ENCODE results near the gene ASIC5.

ASIC5 gene

GRCh38 chr4:155879767-155880166, 13.7 kb upstream of the ASIC5 start:
- no peak for DNase-seq

- no peak for DNase-seq
These were observed 12.5 kb upstream of the ASIC5 start for GRCh38 chr4:155878611-155879010.

GRCh38 chr4:155877971-155878370, 11.9 kb upstream of the ASIC5 start:
- no peak for DNase-seq

- DNase-seq: no peak
These were observed 9.8 kb upstream of the ASIC5 start for GRCh38 chr4:155875878-155876277.

DNA sequence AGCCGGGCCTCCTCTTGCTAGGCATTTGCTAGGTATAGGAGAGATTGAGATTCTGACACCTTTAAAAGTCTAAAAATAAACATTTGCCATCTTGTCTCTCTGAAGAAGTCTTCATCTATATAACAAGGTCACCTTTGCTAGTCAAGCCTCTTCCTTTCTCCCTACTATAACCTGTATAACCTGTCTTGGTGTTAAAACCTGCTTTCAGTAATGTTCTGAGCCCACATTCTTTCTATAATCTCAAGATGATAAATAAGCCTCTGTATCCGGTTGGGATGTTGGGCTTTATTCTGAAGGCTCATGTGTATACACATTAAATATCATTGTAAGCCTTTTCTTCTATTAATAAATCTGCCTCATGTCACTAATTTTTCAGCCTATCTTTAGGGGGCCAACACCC, 10.2 kb downstream of the ASIC5 start:
- no peak for DNase-seq

GRCh38 chr4:155854582-155855226, 11.4 kb downstream of the ASIC5 start:
- DNase-seq: no peak

DNA sequence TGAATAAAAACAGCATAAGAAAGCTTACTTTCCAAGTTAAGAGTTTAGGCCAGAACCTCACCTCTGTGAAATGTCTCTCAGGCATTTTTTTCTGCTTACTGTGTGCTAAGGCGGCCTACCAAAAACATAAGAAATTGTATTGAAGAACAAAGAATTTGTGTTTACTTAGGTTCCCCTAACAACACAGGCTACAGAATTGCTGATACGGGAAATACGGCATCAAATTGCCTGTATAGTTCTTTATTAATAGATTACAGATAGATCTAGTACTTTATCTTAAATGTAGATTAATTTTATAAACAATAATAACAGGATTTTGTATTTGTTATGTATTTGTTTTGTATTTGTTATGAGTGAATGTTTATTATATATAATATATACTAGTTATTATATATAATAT, 12.9 kb downstream of the ASIC5 start:
- DNase-seq: no peak

DNA sequence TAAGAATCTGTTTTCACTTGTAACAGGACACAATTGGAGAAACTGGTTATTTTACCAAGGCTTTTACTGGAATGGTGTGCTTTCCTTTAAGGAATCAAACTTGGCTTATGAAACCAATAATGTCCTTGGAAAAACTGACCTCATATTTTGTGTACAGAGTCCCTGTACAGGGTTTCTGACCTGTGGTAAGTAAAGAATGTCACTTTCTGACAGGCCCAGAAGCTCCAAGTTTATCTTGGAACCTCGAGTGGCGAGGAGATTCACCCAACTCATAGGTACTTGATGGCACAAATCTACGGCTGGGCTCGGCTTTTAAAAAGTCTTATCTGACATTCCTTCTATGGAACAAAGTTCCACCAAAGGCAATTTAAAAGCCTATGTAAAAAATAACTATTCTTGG, 17.0 kb downstream of the ASIC5 start:
- DNase-seq: no peak

GRCh38 chr4:155846929-155847328, 19.1 kb downstream of the ASIC5 start:
- no peak for DNase-seq

- no peak for DNase-seq
These were observed 24.0 kb downstream of the ASIC5 start for GRCh38 chr4:155842080-155842479.

- DNase-seq: no peak
These were observed 28.8 kb downstream of the ASIC5 start for GRCh38 chr4:155837203-155837796.

- no peak for DNase-seq
These were observed 33.4 kb downstream of the ASIC5 start for GRCh38 chr4:155832664-155833063.

GRCh38 chr4:155828628-155829027, 37.4 kb downstream of the ASIC5 start:
- DNase-seq: no peak

DNA sequence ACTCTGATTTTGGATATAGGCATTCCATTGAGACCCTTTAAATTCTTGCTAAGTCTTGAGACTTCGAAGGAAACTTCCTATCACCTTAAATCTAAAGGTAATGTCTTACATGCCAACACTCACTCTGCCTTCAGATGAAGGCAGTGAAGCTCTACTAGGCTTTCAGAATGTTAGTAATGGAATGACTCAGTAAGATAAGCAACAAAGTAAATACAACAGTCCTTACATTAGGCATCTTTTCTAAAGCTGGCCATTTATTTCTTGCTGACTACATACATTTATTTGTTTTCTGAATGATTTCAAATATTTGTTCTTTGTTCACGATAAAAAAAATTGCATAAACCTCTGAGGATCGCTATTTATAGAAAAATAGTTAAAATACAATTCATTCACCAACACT, 43.5 kb downstream of the ASIC5 start:
- DNase-seq: no peak

DNA sequence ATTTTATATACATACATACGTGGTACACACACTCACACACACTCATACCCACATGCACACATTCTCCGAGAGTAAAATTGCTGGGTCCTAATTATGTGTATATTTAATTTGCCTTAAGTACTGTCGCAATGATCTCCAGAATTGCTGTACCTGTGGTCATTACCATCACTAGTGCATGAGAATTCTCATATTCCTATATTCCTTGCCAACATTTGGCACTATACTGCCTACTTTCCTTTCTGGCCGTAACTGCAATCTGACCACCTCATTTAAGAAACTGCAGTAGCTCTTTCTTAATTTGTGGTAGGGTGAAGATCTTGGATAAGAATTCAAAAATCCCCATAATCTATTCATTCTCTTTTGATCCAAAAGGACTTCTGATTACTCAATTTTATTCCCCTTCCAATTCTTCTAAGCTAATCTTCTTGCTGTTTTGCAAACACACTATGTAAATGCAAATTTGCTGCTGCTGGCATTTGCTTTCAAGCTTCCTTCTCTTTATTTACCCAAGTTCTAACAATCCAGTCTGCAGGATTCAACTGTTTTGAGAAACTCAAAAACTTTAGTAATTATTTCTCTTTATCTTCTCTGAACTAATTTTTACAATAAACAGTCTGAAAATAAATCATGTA, 45.1 kb downstream of the ASIC5 start:
- no peak for DNase-seq

DNA sequence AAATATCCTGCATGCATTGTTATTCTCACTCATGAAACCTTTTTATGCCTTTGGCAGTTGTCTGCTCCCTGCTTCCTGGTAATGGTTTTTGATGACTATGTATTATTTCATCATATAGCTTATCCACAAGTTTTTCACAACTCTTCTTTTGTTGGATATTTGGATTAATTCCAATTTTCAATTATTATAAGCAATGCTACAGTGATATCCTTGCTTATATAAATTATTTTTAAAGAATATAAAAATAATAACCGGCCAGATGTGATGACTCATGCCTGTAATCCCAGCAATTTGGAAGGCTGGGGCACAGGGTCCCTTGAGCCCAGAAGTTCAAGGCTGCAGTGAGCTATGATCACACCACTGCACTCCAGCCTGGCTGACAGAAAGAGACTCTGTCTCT, 47.0 kb downstream of the ASIC5 start:
- DNase-seq: no peak

GRCh38 chr4:155818639-155819038, 47.4 kb downstream of the ASIC5 start:
- no peak for DNase-seq

DNA sequence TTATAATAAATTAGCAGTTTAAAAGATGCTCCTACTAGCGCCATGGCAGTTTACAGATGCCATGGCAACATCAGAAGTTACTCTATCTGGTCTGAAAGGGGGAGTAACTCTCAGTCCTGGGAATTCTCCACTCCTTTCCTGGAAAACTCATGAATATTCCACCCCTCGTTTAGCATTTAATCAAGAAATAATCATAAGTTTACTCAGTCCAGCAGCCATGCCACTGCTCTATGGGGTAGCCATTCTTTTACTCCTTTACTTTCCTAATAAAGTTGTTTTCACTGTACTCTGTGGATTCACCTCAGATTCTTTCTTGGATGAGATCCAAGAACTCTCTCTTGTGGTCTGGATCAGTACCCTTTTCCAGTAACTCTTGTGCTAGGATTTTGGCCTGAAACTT, 55.0 kb downstream of the ASIC5 start:
- no peak for DNase-seq

- DNase-seq: peak; percentile 48
These were observed 56.2 kb downstream of the ASIC5 start for GRCh38 chr4:155809835-155810234.

GRCh38 chr4:155807021-155807420, 59.1 kb downstream of the ASIC5 start:
- DNase-seq: no peak

DNA sequence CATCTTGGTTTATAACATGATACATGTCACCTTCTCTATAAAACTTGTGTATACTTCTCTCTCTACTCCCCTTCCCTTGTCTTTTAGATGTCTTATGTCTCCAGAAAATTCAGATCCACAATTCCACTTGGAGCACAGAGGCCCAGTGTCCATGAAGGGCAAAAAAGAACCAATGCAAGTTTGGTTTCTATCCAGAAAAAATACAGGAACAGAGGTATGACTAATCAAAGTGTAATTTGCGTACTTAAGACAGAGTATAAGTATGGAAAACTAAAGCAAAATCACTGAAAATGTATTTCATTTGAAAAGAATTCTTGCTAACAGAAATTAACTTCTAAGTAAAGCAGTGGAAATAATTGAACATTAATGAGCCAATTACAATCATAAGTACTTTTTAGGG, 61.1 kb downstream of the ASIC5 start:
- no peak for DNase-seq

- DNase-seq: no peak
These were observed 63.7 kb downstream of the ASIC5 start for GRCh38 chr4:155802190-155802959.

- no peak for DNase-seq
These were observed 65.3 kb downstream of the ASIC5 start for GRCh38 chr4:155800685-155801343.

- DNase-seq: no peak
These were observed 66.3 kb downstream of the ASIC5 start for GRCh38 chr4:155799794-155800123.
